BE2C (cell line): Measurements from ENCODE around the gene HPSE2.

ENCODE experiments used
- DNase-seq: peaks from one replicate; pipeline ENCODE4 v3.0.0-alpha.2; 2020
- H3K27me3 ChIP-seq: fragments of 250-450 bp; sonication (Bioruptor Pico); 2 replicates; pipeline ENCODE4 v1.5.1; 2020; ENCODE audit warnings: mild to moderate bottlenecking
- H3K36me3 ChIP-seq: fragments of 250-450 bp; sonication (Bioruptor Pico); 2 replicates; pipeline ENCODE4 v1.5.1; 2020; ENCODE audit warnings: mild to moderate bottlenecking
- H3K4me1 ChIP-seq: fragments of 250-450 bp; sonication (Bioruptor Pico); 2 replicates; pipeline ENCODE4 v1.5.1; 2020
- H3K4me3 ChIP-seq: 2 replicates; pipeline ENCODE4 v1.5.1; 2011; ENCODE audit warnings: low read depth, low read length
- H3K9me3 ChIP-seq: fragments of 250-450 bp; sonication (Bioruptor Pico); 2 replicates; pipeline ENCODE4 v1.5.1; 2020
- TF ChIP-seq, protein P1 (sequence below): IDR thresholded peaks from 2 replicates; pipeline ENCODE4 v1.5.1; 2012; ENCODE audit warnings: mild to moderate bottlenecking, low read depth, low read length

Gene HPSE2

DNA sequence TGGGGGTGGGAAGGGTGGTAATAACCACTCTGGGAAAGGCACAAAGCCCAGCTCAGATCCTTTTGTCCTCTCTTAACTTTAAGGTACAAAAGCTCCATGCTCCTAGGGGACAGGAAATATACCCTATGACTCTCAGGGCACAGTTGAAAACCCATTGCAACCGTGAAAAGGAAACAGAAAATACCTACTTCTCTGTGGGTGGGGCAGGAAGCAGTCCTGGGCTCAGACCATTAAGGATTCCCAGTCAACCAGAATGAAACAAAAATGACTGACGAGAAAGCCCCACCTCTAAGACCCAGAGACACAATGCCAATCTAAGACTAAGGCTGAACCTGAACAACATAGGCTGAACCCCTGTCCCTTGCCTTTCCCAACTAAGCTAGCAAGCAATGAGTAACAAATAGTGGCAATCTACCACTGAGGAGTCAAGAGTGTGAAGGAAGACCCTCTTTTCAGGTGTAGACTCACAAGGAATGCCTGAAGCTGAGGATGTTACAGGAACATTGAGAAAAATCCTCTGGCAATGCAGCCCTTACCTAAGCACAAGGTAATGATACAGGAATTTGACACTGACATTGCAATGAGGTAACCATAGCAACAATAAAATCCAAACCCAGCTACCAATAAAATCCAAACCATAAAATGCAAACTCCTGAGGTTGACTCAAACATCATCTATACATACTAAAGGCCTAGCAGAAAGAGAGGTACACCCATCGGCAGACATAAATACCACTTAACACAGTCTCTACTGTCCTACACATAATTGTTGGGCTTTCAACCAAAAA lies 380.1 kb downstream of the HPSE2 start:
- TF ChIP-seq, protein P1, sequence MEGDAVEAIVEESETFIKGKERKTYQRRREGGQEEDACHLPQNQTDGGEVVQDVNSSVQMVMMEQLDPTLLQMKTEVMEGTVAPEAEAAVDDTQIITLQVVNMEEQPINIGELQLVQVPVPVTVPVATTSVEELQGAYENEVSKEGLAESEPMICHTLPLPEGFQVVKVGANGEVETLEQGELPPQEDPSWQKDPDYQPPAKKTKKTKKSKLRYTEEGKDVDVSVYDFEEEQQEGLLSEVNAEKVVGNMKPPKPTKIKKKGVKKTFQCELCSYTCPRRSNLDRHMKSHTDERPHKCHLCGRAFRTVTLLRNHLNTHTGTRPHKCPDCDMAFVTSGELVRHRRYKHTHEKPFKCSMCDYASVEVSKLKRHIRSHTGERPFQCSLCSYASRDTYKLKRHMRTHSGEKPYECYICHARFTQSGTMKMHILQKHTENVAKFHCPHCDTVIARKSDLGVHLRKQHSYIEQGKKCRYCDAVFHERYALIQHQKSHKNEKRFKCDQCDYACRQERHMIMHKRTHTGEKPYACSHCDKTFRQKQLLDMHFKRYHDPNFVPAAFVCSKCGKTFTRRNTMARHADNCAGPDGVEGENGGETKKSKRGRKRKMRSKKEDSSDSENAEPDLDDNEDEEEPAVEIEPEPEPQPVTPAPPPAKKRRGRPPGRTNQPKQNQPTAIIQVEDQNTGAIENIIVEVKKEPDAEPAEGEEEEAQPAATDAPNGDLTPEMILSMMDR = no peak
- no peaks in the 10 kb centered on the region for H3K27me3 ChIP-seq

DNA sequence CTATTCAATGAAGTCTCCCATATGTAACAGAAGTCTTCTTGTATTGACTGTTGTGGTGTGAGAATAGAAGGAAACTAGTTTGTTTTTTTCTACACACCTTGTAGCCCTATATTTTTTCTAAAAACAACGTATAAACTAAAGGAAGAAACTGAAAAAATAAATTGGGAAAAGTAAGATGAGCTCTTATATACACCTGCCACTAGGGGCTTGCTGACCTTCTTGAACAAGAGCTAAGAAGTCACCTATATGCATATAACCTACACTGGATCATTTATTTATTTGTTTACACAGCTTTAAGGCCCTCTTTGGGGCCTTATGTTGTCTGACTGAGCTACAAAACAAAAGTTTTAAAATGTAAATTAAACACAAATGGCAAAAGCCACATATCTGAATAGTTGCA lies 383.0 kb downstream of the HPSE2 start:
- TF ChIP-seq, protein P1 = no peak
- DNase-seq = no peak

More for the DNA sequence above, 380.1 kb downstream of the HPSE2 start:
- Histone ChIP-seq H3K9me3 (no peaks in the 10 kb centered on the region), H3K4me1 (no peaks in the 10 kb centered on the region), H3K36me3 (no peaks in the 10 kb centered on the region), H3K4me3 (no peak overlapping the region)
- DNase-seq = no peak

DNA sequence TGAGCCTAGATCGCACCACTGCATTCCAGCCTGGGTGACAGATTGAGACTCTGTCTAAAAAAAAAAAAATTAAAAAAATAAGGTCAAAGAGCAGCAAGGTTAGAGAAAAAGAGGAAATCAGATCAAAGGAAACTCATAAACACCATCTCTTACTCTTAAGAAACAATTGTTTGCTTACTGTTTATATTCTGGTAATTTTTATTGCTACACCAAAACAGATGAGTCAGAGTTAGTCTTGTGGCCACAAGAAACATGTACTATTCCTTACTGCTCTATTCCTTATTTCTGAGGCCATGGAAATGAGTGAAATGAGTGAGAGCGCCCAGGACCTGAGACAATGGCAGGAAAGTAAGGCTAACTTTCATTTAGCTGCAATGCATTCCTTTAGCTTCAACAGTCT lies 387.3 kb downstream of the HPSE2 start:
- DNase-seq = no peak
- H3K4me3 ChIP-seq = no peak overlapping the region

More for the DNA sequence above, 383.0 kb downstream of the HPSE2 start:
- H3K27me3 ChIP-seq = no peaks in the 10 kb centered on the region
- no peaks in the 10 kb centered on the region for H3K36me3 ChIP-seq
- no peaks in the 10 kb centered on the region for H3K9me3 ChIP-seq
- H3K4me3 ChIP-seq = no peak overlapping the region
- H3K4me1 ChIP-seq = no peaks in the 10 kb centered on the region

DNA sequence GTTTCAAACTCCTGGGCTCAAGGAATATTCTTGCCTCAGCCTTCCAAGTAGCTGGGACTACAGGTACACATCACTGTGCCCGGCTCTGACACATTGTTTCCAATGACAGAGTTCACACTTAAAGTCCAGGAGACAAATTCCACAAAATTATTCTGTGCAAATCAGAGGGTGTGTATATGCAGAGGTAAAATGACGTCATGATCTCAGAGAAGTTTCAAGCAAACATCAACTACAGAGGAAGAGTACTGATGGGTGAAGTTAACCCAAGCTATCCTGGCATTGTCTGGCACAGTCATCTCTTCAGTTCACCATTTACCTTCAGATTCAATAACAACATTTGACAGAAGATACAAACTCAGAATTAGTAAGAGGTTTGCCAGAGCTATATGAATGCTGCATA lies 388.9 kb downstream of the HPSE2 start:
- H3K36me3 ChIP-seq = no peaks in the 10 kb centered on the region
- TF ChIP-seq, protein P1 = no peak
- no peak overlapping the region for H3K4me3 ChIP-seq
- DNase-seq = no peak
- H3K4me1 ChIP-seq = no peaks in the 10 kb centered on the region
- no peaks in the 10 kb centered on the region for H3K27me3 ChIP-seq
- H3K9me3 ChIP-seq = no peaks in the 10 kb centered on the region

More for the DNA sequence above, 387.3 kb downstream of the HPSE2 start:
- H3K36me3 ChIP-seq = no peaks in the 10 kb centered on the region
- no peaks in the 10 kb centered on the region for H3K9me3 ChIP-seq
- H3K4me1 ChIP-seq = no peaks in the 10 kb centered on the region
- no peaks in the 10 kb centered on the region for H3K27me3 ChIP-seq
- TF ChIP-seq, protein P1 = no peak

DNA sequence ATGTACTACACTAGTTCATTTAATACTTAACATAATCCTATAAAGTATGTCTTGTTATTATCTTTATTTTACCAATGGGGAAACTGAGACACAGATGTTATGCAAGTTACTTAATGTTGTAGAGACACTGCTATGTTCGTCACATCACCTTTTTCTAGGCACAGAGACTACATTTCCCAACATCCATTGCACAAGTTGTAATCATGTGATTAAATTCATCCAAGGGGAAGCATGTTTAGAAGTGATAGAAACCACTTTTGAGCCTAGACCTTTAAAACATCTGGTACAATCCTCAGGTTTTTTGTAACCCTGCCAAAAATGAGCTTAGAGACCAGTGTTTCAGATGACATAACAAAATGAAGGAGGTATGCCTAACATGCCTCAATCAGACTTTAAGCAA lies 402.1 kb downstream of the HPSE2 start:
- Histone ChIP-seq H3K4me1 (no peaks in the 10 kb centered on the region), H3K4me3 (no peak overlapping the region), H3K36me3 (no peaks in the 10 kb centered on the region), H3K9me3 (no peaks in the 10 kb centered on the region), H3K27me3 (no peaks in the 10 kb centered on the region)
- TF ChIP-seq, protein P1 = no peak
- DNase-seq = no peak

DNA sequence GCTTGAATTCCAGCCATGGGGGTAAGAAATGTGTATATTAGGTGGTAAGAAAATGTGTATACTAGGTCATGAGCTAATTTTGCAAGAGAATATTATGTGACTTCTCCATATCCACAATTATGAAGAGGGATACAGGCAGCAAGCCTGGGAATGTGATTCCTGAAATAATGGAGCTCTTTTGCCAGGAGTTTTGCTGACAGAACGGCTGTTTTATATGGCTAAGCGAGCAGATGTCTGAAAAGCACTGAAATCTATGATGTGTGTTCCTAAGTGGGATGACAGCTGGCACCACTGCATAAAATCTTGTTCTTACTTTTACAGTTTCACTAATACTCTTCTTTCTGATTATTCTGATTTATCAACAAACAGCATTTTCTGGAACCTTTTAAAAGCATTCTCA lies 402.9 kb downstream of the HPSE2 start:
- DNase-seq = no peak
- H3K36me3 ChIP-seq = no peaks in the 10 kb centered on the region
- no peaks in the 10 kb centered on the region for H3K4me1 ChIP-seq
- H3K4me3 ChIP-seq = no peak overlapping the region
- H3K9me3 ChIP-seq = no peaks in the 10 kb centered on the region
- TF ChIP-seq, protein P1 = no peak
- H3K27me3 ChIP-seq = no peaks in the 10 kb centered on the region
